GM20431 (cell line): ENCODE data around the gene SLC43A1.

Experiments used
- in situ Hi-C: fragments of 300-500 bp; cut with MseI, MboI; formaldehyde crosslinking; loops from one replicate; pipeline ENCODE4 v1.15.0; 2020; ENCODE audit warnings: low sequenced_read_pairs; ENCODE audit not compliant: unreplicated experiment

Gene SLC43A1

DNA sequence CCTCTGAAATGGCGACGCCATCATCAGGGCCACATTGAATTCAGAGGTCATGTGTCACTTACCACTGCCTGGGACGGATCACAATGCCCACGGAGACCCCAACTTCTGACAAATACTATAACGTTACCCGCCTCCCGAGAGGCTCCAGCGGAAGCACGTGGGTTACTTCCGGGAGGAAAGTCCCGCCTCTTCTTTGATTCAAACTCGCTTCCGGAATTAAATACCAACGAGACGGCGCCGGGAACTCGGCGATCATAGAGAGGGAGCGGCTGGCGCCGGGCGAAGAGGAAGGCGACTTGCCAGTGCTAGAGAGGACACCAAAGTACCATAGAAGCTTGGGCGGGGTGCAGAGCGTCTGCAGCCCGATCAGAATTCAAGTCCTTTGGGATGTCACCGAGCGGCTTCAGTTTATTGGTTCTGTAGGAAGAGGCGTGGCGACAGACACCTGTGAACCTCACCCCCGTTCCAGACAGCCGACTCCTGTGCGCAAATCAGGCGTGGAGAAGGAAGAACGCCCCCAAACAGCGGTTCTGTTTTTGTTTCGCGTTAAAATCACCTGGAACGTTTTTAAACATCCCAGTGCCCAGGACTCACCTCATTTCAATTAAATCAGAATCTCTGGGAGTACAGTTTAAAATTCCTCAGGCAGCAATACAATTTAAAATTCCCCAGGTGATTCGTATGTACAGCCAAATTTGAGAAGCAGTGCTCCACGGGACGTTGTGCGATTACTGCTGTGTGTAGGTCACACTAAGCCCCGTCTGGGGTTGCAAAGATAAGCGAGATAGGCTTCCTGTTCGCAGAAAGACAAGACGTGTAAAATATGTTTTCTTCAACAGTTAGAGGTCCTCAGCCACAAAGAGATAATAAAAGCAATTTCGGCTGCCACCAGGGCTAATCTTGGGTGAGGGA lies 15.3 kb upstream of the SLC43A1 start, which contains the start of gene TIMM10:
Gene TIMM10 (minus strand): TSS at position 159 of the 912 bp plus-strand sequence. CDS start 565 bp downstream, outside the sequence.
- in situ Hi-C loops, result no loop called here

DNA sequence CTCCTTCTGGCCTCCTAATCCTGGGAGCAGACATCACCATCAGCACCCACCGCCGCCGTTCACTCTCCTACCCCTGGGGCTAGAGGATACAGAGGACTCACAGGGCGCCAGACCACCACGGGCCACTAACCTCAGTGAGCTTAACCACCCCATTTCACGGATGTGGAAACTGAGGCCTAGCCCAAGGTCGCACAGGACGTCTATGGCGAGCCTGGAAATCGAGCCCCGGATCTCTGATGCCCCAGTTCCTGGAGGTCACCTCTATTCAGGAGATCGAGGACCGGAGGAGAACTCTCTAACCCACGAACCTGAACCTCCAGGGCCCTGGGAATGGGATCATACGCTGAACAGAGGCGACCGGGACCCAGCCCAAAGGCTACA lies 14.7 kb upstream of the SLC43A1 start:
- in situ Hi-C loops, result no loop called here

DNA sequence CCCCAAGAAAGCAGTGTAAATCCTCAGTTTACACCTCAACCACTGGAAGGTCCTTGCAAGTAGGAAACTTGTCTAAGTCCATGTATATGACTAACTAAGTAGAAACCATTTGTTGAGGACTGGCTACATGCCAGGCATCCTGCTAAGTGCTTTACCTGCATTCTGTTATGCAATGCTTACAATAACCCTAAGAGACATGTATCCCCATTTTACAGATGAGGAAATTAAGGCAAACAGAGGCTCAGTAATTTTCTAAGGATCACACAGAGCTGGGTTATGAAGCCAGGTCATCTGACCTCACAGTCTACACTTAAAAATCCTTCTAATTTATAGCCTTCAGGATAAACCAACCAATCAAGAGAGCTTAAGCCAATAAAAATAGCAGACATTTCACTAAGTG lies 13.5 kb upstream of the SLC43A1 start:
- in situ Hi-C loops, result no loop called here

DNA sequence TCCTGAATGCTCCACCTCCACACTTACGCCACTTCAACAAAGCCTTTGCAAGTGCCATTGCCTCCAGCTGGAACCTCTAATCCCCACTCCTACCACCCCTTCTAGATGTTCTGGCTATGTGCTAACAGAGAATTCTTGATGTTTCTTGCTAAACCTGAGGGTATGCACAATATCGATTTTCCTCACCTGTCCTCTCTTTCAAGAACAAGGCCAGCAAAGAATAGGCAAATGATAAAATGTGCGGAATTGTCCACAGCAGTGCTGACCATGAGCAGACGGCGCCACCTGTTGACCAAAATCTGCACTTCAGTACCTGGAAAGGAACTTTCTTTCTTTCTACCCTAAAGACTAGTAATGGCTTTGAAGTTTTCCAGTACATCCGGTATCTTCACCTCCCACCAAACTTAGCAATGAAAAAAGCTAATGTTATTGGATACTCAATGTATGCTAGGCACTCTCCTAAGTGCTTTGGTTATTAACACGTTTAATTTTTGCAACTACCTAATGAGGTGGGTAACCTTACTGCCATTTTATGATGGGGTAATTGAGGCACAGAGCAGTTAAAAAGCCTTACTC lies 11.6 kb upstream of the SLC43A1 start:
- in situ Hi-C loops, result no loop called here

DNA sequence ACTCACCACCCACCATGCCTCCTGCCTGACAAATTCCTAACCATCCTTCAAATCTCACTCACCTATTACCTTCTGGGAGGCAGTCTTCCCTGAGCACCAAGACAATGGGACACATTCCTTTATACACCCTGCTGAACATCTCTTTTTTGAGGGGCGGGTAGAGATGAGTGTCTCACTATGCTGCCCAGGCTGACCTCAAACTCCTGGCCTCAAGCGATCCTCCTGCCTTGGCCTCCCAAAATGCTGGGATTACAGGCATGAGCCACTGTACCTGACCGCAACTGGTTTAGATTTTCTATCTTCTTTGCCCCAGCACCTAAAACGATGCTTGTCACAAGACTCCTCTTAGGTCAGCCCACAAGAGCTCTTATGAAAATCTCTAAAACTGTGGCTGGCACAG lies 7.9 kb upstream of the SLC43A1 start:
- in situ Hi-C loops, result no loop called here

DNA sequence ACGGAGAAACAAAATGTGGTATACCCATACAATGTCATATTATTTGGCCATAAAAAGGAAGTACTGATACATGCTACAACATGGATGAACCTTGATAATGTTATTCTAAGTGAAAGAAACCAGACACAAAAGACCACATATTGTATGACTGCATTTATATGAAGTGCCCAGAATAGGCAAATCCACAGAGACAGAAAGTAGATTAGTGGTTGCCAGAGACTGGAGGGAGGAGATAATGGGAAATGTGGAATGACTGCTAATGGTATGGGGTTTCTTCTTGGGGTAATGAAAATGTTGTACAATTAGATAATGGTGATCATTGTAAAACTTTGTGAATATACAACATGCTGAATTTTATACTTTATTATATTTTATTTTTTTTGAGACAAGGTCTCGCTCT lies 5.6 kb upstream of the SLC43A1 start:
- in situ Hi-C loops, result no loop called here

DNA sequence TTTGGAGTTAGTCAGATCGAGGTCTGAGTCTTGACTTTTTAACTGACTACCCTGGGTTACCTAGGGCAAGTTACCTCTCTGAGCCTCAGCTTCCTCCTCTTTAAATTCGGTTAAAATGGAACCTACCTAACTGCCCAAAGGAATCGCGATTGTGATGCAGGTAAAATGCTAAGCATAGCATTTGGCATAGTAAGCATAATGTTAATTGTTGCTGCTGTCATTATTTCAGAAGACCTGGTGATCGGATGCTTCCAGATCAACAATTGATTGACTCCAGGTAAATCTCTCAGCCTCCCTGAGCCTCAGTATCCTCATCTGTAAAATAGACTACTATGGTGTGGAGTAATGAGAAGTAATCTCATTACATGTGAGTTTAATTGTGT lies 550 bp upstream of the SLC43A1 start:
- in situ Hi-C loops, result no loop called here

DNA sequence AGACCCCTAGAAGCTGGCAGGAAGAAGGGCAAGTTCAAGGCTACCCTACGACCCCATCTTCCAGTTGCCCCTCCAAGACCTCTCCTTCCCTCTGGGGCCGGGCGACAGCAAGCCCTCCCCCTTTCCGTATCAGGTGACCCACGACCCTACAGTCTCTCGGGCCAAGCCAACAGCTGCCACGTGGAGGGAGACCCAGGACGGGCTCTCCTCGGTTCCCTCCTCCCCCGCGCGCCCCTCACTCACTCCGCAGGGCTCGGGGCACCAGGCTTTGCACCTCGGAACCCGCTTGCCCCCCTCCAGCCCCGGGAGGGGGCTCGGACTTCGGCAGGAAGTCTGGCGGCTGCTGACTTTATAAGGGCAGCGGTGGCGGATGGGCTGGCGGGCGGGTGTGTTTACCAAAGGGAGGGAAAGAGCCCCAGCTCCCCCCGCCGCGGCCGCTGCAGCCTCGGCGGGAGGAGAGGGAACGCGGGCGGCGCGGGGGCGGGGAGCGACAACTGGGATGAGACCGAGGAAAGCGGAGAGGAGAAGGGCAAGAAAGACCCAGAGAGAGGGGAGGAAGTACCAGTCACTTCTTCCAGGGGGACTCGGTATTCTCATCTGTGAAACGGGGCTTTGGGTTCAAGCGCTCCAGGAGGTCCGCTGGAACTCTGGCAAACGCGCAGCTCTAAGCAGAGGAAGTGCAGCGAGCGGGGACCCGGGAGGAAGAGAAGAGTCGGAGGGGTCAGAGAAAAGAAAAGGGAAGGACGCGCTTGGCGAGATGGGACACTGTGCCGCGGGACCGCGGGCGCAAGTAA lies 767 bp downstream of the SLC43A1 start:
- in situ Hi-C loops, result no loop called here

DNA sequence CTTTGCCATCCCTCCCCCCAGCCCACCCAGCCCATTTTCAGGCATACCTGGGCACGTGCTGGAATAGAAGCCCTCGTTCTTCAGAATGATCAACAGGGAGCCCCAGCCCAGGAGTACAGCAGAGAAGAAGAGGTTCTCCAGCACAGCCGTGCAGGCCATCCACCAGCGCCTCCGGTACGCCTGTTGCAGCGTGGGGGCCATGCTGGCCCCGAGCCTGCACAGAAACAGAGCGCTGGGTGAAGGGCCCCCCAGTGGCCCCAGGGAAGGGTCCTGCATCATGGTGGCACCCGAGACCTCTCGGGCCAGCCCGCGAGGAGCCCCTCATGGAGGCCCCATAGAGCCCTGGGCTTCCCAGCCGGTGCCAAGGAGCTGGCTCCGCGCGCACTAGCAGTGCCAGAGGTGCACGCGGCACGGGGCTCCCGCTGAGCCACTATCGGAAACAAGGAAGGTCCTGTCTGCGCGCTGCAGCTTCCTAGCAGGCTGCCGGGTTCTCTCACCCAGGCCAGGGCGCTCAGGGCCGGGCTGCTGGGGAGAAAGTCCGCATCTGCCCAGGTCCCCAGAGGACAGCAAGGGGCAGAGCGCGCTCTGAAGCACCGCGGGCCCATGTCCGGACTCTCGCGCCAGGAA lies 1.5 kb downstream of the SLC43A1 start:
- in situ Hi-C loops, result no loop called here

DNA sequence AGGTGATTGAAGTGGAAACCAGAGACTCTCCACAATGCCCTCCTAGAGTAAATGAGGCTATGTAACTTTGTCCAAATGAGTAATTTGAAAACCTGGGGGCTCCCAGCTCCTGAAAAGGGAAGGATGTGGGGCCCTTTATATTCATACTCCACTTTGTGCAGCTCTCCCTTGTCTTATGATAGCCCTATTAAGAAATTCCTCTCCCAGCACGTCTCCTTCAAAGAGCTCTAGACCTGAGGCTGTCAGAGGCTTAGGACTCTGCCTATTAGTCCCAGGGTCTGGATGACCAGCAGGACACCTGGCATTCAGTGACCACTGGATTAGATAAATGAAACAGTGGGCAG lies 2.1 kb downstream of the SLC43A1 start:
- in situ Hi-C loops, result no loop called here

DNA sequence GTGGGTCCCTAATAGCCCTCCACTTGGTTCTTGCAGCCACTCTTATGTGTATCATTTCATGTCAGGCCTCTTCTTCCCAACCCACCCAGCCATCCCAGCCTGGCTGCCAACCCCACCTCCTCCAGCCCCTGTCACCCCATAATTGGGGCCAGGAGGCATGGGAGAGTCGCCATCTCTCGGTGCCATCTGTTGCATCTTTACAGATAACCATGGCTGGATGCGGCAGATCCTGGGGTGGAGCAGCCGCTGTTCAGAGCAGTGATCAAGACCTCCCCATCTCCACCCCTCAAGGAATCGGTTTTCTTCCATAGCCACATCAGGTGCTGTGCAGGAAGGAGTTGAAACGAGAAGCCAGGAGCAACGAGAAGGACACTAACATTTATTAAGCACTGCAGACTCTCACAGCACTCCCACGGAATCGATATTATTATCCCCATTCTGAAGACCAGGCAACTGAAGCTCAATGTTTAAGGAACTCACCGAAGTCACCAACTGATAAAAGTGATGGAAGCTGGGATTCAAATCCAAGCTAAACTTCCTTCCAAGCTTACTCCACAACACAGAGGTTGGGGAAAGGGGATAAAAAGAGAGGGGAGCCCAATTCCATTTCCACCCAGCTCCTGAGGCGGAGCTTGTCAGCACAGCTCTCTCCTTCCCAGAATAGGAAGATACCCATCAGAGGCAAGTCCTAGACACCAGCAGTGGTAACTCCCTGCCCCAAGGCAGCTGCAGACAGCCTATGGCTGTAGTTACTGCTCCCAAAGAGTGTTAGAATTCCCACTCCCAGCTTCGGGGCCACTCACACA lies 2.7 kb downstream of the SLC43A1 start:
- in situ Hi-C loops, result no loop called here

DNA sequence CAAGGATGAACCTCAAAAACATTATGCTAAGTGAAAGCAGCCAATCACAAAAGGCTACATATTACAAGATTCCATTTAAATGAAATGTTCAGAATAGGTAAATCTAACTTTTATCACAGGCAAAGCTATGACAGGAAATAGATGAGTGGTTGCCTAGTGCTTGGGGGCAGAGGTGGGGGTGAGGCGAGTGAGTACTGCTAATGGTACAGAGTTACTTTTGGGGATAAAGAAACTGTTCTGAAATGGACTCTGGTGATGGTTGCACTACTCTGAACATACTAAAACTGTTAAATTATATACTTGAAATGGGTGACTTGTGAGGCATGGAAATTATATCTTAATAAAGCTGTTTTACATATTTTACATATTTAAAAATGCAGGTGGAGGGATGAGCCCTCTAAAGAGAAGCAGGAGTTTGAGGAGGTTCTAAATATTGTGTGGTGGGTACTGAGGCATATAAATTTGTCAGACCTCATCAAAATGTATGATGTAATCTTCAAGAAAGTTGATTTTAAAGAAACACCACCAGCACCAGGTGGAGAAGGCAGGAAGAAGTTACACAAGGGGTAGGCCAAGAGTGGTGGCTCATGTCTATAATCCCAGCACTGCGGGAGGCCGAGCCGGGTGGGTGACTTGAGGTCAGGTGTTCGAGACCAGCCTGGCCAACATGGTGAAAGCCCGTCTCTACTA lies 3.6 kb downstream of the SLC43A1 start:
- in situ Hi-C loops, result no loop called here

DNA sequence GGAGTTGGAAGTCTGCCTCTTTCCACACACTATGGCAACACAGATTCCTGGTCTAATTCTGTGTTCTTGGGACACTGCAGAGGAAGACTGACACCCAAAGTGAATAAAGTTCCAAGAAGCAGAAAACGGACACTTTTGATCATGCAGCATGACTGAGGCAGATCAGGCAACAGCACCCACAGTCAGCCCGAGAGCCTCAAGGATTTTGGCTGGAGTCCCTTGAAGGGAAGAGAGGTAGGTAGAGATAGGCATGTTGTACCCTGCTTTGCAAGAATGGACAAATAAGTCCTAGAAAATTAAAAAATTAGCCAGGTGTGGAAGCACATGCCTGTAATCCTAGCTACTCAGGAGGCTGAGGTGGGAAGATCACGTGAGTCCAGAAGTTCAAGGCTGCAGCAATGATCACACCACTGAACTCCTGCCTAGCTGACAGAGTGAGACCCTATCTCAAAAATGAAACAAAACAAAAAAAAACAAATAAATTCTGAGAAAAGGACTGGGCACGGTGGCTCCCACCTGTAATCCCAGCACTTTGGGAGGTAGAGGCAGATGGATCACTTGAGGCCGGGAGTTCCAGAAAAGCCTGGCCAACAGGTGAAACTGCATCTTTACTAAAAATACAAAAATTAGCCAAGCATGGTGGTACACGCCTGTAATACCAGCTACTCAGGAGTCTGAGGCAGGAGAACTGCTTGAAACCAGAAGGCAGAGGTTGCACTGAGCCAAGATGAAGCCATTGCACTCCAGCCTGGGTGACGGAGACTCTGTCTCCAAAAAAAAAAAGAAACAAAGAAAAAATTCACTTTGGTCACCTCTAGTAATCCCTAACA lies 6.9 kb downstream of the SLC43A1 start:
- in situ Hi-C loops, result no loop called here

DNA sequence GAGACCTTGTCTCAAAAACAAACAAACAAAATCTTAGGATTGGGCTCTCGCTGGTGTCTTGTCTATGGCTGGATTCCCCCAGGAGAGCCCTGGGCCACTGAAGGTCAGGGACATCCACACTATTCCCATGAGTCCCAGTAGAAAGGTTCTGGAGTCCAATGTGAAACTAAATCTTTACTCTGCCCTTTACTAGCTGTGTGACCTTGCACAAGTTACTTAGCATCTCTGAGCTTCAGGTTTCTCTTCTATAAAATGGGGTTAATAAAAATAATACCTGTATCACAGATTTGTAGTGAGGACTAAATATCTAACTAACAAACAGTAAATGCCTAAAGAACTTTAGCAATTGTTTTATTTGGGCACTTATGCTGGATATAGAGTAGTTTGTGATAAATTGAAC lies 9.0 kb downstream of the SLC43A1 start:
- in situ Hi-C loops, result no loop called here

DNA sequence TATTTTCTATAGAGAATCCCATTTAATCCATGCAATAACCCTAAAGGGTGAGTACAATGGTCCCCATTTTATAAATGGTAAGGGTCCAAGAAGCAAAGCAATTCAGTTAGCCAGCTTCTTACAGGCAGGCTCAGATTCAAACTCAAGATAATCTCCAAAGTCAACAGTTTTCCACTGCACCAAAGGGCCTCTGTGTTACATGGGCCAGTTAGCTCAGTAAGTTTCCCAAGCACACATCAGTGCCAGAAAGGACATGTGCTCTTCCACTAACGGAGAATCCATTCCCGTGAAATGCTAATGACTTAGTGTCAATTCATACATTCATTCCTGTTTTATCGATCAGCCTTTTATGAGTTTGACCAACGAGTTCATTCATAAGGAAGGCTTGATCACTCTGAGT lies 11.0 kb downstream of the SLC43A1 start:
- in situ Hi-C loops, result no loop called here

DNA sequence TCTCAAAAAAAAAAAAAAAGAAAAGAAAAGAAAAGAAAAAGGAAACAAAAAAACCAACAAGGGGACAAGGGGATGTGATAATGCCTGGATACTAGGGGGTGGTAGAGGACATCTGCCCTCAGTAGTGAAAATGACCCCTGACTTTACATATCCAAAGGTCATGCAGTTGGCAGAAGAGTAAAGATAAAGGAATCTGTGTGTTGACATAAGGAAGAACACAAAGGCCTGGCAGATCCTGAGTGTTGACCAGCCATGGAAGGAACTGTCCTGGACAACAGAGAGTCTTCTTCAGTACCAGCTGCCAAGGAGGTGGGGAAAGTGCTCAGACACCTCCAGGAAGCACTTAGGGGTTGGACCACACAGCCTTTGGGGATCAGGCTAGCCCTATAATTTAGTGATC lies 12.6 kb downstream of the SLC43A1 start:
- in situ Hi-C loops, result no loop called here

DNA sequence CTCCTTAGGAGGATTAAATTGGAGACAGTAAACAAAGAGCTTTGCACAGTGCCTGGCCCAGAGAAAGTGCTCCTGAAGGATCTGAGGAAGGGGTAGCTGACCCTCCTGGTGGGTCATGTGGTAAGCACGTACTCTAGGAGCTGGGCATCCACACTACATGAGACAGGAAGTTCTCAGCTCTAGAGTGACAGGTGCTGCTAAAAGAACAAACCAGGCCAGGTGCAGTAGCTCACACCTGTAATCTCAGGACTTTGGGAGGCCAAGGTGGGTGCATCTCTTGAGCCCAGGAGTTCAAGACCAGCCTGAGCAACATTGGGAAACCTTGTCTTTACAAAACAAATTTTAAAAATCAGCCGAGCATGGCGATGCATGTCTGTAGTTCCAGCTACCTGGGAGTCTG lies 13.1 kb downstream of the SLC43A1 start:
- in situ Hi-C loops, result no loop called here

DNA sequence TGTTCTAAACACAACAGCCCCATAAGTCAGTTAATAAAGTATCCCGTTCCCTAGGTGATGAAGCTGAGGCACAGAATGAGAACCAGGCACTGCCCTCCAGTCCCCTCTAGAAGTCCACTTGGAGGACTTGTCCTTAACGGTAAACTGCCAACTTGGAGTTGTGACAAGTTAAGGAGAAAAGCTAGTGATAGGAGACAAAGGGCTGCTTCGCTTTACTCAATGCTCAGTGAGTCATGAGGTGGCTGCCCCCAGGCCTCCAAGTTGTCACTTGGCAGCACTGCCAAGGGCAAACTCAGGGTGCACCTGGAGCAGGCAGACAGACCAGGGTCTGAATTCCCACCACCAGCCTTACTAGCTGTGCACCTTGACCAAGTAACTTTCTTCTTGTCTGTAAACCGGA lies 13.5 kb downstream of the SLC43A1 start:
- in situ Hi-C loops, result no loop called here
